Suprapubic skin (tissue), 4 donors: ENCODE data around the gene SETBP1. TPM values are rescaled to one million over a fixed set of nuclear protein-coding genes. Genes with fewer than 3 reads are reported as not detected.

Experiments used
- DNase-seq, 2 donors: peaks; one replicate each; pipeline ENCODE4 v3.0.0-alpha.2; 2019; ENCODE audit warnings: low spot score in 2 of 2
- H3K27ac ChIP-seq: fragments of 200-600 bp; sonication (generic); one replicate; pipeline ENCODE4 v1.5.1; 2019
- H3K27me3 ChIP-seq: fragments of 200-600 bp; sonication (generic); one replicate; pipeline ENCODE4 v1.5.1; 2019
- H3K36me3 ChIP-seq: fragments of 200-600 bp; sonication (generic); one replicate; pipeline ENCODE4 v1.5.1; 2019
- H3K4me1 ChIP-seq: fragments of 200-600 bp; sonication (generic); one replicate; pipeline ENCODE4 v1.5.1; 2019
- H3K4me3 ChIP-seq: fragments of 200-600 bp; sonication (generic); one replicate; pipeline ENCODE4 v1.5.1; 2019; ENCODE audit warnings: mild to moderate bottlenecking
- H3K9me3 ChIP-seq: fragments of 200-600 bp; sonication (generic); one replicate; pipeline ENCODE4 v1.5.1; 2019
- CTCF ChIP-seq, 2 donors: fragments of 200-600 bp in 1 of 2; fragments of 450-650 bp in 1 of 2; sonication (generic) in 1 of 2; IDR thresholded peaks; one replicate each; pipeline ENCODE4 v1.5.1; 2016 to 2019; ENCODE audit warnings: antibody characterized with exemption in 2 of 2, mild to moderate bottlenecking in 1 of 2, moderate library complexity in 1 of 2
- EP300 ChIP-seq: sonication (generic); formaldehyde crosslinking; IDR thresholded peaks from one replicate; pipeline ENCODE4 v1.6.1; 2017; ENCODE audit warnings: antibody characterized with exemption
- POLR2A ChIP-seq, 2 donors: fragments of 450-650 bp; IDR thresholded peaks; one replicate each; pipeline ENCODE4 v1.6.1; 2017; ENCODE audit warnings: antibody characterized with exemption in 2 of 2, mild to moderate bottlenecking in 2 of 2, moderate library complexity in 2 of 2
- POLR2AphosphoS5 ChIP-seq, 3 donors: sonication (generic); formaldehyde crosslinking; IDR thresholded peaks; one replicate each; pipeline ENCODE4 v1.6.1; 2017; ENCODE audit warnings: antibody characterized with exemption in 3 of 3
- WGBS: methylation state at CpG from one replicate; pipeline ENCODE4 v1.1.5; 2018; 5-methylcytosine and 5-hydroxymethylcytosine counted together
- total RNA-seq, 4 donors: library from RNA; depleted of rRNA; stranded (reverse); fragments of >200 nt; gene quantifications; one replicate each; pipeline ENCODE4 v1.1.0, GENCODE V29; 2016

SETBP1 gene
- total RNA-seq, 4 donors from 2014 or later, result 13.1 to 25.6 (median 17.2) TPM

- Histone ChIP-seq H3K9me3 (no peaks in the 10 kb centered on the region), H3K27me3 (no peaks in the 10 kb centered on the region), H3K4me1 (peaks cover 16% of the 10 kb centered on the region), H3K27ac (no peak overlapping the region), H3K36me3 (no peaks in the 10 kb centered on the region), H3K4me3 (no peak overlapping the region)
- DNase-seq, result no peak
- no peak for TF ChIP-seq CTCF (IDR thresholded peaks at IDR 0.05)
- no peak for TF ChIP-seq POLR2AphosphoS5 (IDR thresholded peaks at IDR 0.05)
- no peak for TF ChIP-seq POLR2A (IDR thresholded peaks at IDR 0.05)
- no peak for TF ChIP-seq EP300
Measured at GRCh38 chr18:44897816-44898215, 217.1 kb downstream of the SETBP1 start.

GRCh38 chr18:44898498-44898897, 217.8 kb downstream of the SETBP1 start:
- Histone ChIP-seq H3K9me3 (no peaks in the 10 kb centered on the region), H3K4me1 (peaks cover 16% of the 10 kb centered on the region), H3K27ac (no peak overlapping the region), H3K36me3 (no peaks in the 10 kb centered on the region), H3K4me3 (no peak overlapping the region), H3K27me3 (no peaks in the 10 kb centered on the region)
- 37% methylated on average over 2 of the region's 2 CpGs for WGBS
- no peak for DNase-seq
- no peak for TF ChIP-seq CTCF (IDR thresholded peaks at IDR 0.05)
- TF ChIP-seq POLR2AphosphoS5 (IDR thresholded peaks at IDR 0.05), result no peak
- TF ChIP-seq EP300, result no peak
- no peak for TF ChIP-seq POLR2A (IDR thresholded peaks at IDR 0.05)

GRCh38 chr18:44899832-44900231, 219.1 kb downstream of the SETBP1 start:
- no peaks in the 10 kb centered on the region for H3K27me3 ChIP-seq
- no peaks in the 10 kb centered on the region for H3K36me3 ChIP-seq
- H3K4me3 ChIP-seq, result no peak overlapping the region
- no peak for TF ChIP-seq CTCF (IDR thresholded peaks at IDR 0.05)
- TF ChIP-seq POLR2A (IDR thresholded peaks at IDR 0.05), result no peak
- DNase-seq, result no peak
- H3K9me3 ChIP-seq, result no peaks in the 10 kb centered on the region
- peaks cover 16% of the 10 kb centered on the region for H3K4me1 ChIP-seq
- H3K27ac ChIP-seq, result no peak overlapping the region

- no peak overlapping the region for H3K27ac ChIP-seq
- DNase-seq, result no peak
- TF ChIP-seq EP300 (no peak), POLR2A (IDR thresholded peaks at IDR 0.05) (no peak)
- H3K4me3 ChIP-seq, result no peak overlapping the region
- 30% methylated on average over 3 of the region's 3 CpGs for WGBS
- H3K36me3 ChIP-seq, result no peaks in the 10 kb centered on the region
- H3K9me3 ChIP-seq, result no peaks in the 10 kb centered on the region
- peaks cover 16% of the 10 kb centered on the region for H3K4me1 ChIP-seq
- H3K27me3 ChIP-seq, result no peaks in the 10 kb centered on the region
Measured at GRCh38 chr18:44900627-44901026, 219.9 kb downstream of the SETBP1 start.

- no peak for TF ChIP-seq POLR2AphosphoS5 (IDR thresholded peaks at IDR 0.05)
- TF ChIP-seq CTCF (IDR thresholded peaks at IDR 0.05), result no peak
- TF ChIP-seq EP300, result no peak
- no peak for TF ChIP-seq POLR2A (IDR thresholded peaks at IDR 0.05)
- WGBS, result 80% methylated on average over 2 of the region's 2 CpGs
- Histone ChIP-seq H3K4me1 (peaks cover 16% of the 10 kb centered on the region), H3K4me3 (no peak overlapping the region), H3K27ac (no peak overlapping the region), H3K27me3 (no peaks in the 10 kb centered on the region), H3K36me3 (no peaks in the 10 kb centered on the region), H3K9me3 (no peaks in the 10 kb centered on the region)
- no peak for DNase-seq
Measured at GRCh38 chr18:44901283-44901682, 220.6 kb downstream of the SETBP1 start.

GRCh38 chr18:44903327-44903726, 222.6 kb downstream of the SETBP1 start:
- no peak overlapping the region for H3K27ac ChIP-seq
- no peaks in the 10 kb centered on the region for H3K27me3 ChIP-seq
- H3K36me3 ChIP-seq, result no peaks in the 10 kb centered on the region
- H3K4me3 ChIP-seq, result no peak overlapping the region
- no peak for TF ChIP-seq EP300
- TF ChIP-seq CTCF (IDR thresholded peaks at IDR 0.05), result no peak
- no peak for TF ChIP-seq POLR2AphosphoS5 (IDR thresholded peaks at IDR 0.05)
- no peak for TF ChIP-seq POLR2A (IDR thresholded peaks at IDR 0.05)
- WGBS, result 95% methylated on average over 2 of the region's 2 CpGs
- H3K9me3 ChIP-seq, result no peaks in the 10 kb centered on the region
- H3K4me1 ChIP-seq, result peaks cover 14% of the 10 kb centered on the region
- DNase-seq, result no peak
